Activated CD4-positive, alpha-beta T cell treated with anti-CD3 and anti-CD28 coated beads, Interleukin-10, Interleukin-2, amounts not matched to agents 100 ng/mL and 50 ng/mL, durations not matched to agents 16 hours and 8 hours (primary cell): Measurements from ENCODE around the gene CHRNG.

ENCODE experiments used
- DNase-seq: peaks from one replicate; pipeline ENCODE4 v3.0.0-alpha.2; 2020

The CHRNG gene

GRCh38 chr2:232505856-232506255 lies 33.6 kb upstream of the CHRNG start:
- DNase-seq: no peak

DNA sequence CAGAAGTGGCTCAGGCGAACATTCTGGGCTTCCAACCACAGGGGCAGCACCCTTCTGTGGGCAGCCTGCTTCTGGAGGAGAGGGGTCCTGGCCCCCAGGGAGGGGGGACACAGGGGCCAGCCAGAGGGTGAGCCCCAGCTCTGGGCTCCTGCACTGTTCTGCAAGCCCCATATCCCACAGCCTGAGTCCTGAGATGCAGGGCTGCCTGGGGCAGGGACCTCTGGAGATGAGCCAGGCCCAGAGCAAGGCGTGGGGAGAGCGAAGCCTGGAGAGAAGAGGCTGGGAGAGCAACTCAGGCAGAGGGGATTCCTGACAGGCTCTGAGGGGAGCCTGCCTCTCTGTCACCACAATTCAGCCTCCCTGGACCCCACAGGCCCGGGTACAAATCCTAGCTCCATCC lies 32.8 kb upstream of the CHRNG start:
- DNase-seq: no peak

DNA sequence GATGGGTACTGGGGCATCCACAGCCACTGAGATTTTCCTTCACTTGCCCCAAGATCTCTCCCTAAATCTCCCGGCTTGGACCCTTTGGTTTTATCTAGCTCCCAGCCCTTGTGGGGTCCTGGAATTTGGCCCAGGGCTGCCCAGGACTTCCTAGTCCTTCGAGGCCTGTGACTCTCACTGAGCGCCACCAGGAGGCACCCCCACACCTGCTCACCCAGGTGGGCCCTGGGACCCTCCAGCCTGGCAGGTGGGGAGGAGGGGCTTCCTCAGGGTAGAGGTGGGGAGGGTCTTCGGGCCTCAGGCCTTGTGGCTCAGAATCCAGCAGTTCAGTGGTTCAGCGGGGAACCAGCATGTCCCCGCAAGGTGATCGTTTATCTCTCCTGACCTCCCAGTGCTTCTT lies 31.2 kb upstream of the CHRNG start:
- DNase-seq: no peak

DNA sequence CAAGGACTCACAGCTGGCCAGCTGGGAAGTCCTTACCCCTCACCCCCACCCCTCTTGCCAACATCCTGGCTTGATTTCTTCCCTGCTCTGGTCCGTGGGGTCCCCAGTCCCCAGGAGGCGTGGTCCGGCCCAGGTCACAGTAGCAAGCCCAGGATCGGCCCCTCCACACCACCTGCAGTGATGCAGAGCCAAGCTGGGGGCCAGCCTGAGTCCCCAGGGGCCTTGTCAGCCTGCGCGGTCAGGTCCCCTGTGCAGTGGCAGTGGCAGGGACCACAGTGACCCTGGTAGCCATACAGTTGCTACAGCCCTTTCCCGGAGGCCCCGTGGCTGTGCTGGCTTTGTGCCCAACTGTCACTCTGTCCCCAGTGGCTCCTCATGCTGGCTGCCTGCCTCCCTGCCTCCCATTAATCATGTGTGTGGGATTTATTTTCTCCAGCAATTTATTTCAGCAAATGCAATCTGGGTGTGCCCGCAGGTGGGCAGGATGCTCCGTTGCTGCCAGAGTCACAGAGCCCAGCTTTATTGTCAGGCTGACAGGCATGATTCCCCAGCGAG lies 28.1 kb upstream of the CHRNG start:
- no peak for DNase-seq

DNA sequence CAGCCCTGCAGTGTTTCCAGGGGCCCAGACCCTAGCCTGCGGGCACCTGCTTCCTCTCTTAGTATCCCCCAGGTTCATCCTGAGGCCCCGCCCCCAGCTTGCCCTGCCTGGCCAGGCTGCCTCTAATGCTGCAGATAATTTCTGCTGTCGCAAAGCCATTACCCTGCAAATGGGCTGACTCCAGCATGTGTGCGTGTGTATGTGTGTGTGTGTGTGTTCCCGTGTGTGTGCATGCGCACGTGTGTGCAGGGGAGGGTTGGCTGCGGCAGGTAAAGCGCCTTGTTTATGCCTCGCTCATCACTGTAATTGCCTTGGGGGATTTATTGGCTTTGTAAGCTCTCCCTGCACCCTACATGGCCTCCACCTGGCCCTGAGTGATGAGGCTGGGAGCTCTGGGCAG lies 26.9 kb upstream of the CHRNG start:
- no peak for DNase-seq

DNA sequence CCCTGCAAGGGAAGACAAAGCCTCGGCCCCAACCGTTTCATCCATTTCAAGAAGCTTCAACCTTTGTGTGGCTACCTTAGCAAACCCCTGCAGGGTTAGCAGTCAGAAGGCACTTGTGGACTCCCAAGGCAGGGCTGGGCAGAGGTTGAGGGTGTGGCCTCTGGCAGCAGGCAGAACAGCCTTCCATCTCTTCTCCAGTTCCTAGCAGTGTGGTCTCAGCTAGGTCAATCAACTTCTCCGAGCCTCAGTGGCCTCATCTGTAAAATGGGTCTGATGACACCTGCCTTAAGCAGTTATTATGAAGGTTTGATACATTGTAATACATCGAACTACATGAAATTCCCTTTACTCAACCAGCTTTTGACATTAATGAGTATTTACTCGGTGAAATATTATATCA lies 26.1 kb upstream of the CHRNG start:
- DNase-seq: no peak

DNA sequence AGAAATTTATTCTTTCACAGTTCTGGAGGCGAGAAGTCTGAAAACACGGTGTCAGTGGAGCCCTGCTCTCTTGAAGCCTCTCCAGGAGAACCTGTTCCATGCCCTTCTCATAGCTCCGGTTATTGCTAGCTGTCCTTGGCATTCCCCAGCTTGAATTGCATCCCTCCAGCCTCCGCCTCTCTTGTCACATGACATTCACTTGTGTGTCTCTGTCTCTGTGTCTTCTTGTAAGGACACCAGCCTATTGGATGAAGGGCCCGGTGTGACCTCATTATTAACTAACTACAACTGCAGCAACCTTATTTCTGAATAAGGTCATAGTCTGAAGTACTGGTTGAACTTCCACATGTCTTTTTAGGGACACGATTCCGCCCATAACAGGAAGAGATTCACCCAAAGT lies 23.9 kb upstream of the CHRNG start:
- no peak for DNase-seq

- no peak for DNase-seq
These were observed 22.9 kb upstream of the CHRNG start for GRCh38 chr2:232516551-232516950.

DNA sequence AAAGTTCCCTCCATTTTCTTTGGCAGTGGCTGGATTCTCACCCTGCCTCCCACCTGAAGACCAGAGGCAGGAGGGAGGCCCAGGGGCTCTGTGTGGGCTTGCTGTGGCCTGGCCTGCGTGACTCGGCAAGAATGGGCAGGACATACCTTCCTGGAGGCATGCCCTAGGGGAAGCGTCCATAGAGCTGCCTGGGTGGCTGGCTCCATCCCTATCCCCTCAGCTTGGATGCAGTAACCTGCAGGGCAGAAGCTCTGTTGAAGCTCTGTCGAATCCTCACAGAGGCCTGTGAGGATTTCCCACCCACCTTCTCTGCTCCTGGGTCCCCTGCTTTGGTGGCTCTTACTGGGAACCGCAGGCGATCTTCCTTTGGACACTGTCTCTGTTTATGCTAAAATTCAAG lies 20.6 kb upstream of the CHRNG start:
- no peak for DNase-seq

DNA sequence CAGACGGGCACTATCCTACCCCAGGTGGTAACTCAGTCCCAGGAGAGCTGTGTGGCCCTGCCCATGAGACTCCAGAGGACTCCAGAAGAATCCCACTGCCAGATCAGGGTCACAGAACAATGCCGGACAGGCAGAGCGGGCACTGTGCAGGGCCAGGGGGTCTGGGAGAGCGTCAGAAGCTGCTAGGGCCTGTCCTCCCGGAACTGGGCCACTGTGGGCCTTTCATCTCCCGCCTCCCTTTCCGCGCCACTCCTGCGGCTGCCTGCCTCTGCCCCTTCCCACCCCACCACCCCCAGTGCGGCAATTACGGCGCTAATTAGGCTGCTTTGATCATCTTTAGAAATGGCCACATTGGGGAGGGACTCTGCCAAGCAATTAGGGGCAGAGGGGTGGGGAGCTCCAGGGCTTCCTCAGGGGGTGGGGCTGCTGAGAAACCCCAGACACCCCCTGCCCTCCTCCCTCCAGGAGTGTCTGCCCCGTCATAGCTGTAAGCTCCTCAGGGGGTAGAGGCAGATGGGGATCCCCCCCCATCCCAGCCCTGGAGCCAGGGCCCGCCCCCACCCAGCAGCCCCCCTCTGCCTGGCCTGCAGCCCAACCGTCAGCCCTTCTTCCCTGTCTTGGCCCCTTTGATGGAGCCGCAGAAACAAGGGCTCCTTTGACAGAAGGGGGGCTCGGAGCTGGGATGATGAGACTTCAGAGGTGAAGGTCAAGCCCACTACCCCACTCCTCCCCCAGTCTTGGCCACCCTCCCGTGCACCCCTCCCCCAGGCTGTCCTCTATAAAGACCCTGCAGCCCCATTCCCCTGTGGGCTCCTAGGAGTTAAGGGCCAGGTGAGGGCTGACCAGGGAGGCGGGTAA lies 19.7 kb upstream of the CHRNG start, which contains the start of gene PRSS56:
Gene PRSS56, plus strand, starts transcription at position 808 of the 858 bp plus-strand sequence. CDS start 211 bp downstream, outside the sequence.
- no peak for DNase-seq

GRCh38 chr2:232520489-232520888 lies 19.0 kb upstream of the CHRNG start:
- no peak for DNase-seq

DNA sequence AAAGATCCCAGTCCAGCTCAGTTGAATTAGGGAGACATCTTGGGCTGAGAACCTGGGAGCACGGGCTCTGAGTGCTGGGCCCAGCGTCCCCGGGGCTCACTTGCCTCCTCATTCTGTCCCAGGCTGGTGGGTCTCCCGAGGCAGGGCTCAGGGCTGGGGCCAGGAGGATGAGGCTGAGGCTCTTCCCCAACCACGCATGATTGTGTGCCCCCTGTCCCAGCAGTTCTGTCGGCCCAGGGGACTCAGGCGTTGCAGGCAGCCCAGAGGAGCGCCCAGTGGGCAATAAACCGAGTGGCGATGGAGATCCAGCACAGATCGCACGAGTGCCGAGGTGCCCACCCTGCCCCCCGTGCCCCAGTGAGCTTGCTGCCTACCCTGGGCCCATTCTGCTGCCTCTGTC lies 18.4 kb upstream of the CHRNG start:
- DNase-seq: no peak

- peak; percentile 63 for DNase-seq
These were observed 17.4 kb upstream of the CHRNG start for GRCh38 chr2:232521959-232522622.

GRCh38 chr2:232522623-232523401 lies 16.7 kb upstream of the CHRNG start:
- no peak for DNase-seq

DNA sequence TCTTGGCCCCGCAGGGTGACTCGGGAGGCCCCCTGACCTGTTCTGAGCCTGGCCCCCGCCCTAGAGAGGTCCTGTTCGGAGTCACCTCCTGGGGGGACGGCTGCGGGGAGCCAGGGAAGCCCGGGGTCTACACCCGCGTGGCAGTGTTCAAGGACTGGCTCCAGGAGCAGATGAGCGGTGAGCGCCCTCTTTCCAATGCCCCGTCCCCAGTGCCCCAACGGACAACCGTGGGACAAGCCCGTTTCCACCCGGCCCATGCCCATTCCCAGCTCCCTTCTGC lies 16.1 kb upstream of the CHRNG start:
- DNase-seq: no peak

DNA sequence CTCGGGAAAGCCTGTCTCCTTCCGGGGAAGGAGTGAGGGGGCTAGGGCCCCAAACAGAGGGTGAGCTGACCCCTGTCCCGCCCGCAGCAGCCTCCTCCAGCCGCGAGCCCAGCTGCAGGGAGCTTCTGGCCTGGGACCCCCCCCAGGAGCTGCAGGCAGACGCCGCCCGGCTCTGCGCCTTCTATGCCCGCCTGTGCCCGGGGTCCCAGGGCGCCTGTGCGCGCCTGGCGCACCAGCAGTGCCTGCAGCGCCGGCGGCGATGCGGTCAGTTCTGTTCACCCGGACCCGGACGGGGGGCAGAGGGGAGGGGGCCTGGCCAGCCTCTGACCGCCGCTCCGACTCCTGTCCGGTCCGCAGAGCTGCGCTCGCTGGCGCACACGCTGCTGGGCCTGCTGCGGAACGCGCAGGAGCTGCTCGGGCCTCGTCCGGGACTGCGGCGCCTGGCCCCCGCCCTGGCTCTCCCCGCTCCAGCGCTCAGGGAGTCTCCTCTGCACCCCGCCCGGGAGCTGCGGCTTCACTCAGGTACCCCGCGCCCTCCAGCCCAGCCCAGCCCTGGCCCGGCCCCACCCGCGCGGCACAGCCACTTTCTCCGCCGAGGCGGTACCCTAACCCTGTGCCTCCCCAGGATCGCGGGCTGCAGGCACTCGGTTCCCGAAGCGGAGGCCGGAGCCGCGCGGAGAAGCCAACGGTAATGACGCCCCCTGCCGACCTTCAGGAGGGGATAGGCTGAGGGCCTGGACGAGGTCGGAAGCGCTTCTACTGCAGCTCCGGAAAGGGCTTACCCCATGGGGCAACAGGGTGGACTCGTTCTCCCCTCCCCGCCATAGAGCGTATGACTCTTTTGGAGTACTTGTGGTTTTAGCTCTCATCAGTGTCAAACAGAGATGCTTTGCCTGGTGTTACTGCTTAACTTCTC lies 15.6 kb upstream of the CHRNG start:
- peak; percentile 53 for DNase-seq

DNA sequence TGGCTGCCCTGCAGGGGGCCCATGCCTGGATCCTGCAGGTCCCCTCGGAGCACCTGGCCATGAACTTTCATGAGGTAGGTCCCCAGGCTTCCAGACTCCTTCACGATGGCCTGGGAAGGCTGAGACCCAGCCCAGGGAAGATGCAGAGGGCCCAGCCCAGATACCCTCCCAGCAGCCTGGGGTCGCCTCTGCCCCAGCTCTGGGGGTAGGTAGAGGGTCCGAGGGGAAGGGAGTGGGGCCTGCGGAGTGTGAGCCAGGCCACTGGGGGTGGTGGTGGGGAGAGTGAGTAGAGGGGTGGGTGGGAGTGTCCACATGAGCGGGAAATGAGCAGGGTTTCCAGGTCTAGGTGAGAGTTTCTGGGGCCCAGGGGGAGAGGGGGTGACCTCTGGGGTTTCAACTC lies 14.7 kb upstream of the CHRNG start:
- DNase-seq: no peak

DNA sequence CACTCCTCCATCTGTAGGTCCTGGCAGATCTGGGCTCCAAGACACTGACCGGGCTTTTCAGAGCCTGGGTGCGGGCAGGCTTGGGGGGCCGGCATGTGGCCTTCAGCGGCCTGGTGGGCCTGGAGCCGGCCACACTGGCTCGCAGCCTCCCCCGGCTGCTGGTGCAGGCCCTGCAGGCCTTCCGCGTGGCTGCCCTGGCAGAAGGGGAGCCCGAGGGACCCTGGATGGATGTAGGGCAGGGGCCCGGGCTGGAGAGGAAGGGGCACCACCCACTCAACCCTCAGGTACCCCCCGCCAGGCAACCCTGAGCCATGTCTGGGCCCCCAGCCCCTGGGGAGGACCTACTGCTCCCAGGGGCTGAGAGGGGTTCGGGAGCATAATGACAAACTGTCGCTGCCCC lies 14.3 kb upstream of the CHRNG start:
- no peak for DNase-seq

DNA sequence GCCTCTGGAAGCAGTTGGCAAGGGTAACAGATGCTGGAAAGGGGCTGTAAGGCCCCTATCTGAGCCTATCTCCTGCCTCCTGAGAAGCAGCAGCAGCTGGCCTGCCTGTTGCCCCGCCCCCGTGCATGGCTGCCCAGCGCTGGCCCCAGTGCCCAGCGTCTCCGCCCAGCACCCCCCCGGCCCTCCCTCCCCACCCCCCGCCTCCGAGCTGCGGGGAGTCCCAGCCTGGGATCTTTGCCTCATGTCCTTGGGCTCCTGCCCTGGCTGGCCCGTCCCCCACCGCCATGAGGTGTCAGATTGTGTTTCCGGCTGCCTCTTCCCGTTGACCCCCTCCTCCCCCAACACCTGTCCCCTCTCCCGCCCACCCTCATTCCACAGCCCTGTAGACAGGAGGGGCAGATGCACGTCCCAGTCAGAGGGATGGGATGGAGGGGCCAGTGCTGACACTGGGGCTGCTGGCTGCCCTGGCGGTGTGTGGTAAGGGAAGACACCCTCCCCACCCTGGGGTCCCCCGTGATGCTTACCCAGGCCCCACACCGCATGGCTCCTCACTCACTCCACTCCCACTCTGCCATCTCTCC lies 13.6 kb upstream of the CHRNG start, which contains the start of gene CHRND:
Gene CHRND, plus strand, starts transcription at position 370 of the 581 bp plus-strand sequence. Its CDS starts 56 bp downstream, at position 426.
- no peak for DNase-seq

GRCh38 chr2:232526372-232526941 lies 13.0 kb upstream of the CHRNG start:
- no peak for DNase-seq

GRCh38 chr2:232527905-232528470 lies 11.5 kb upstream of the CHRNG start:
- no peak for DNase-seq
